H1 (cell line): ENCODE measurements around the gene ZNF280C. TPM values are rescaled to one million over a fixed set of nuclear protein-coding genes. Genes with fewer than 3 reads are reported as not detected.

ENCODE experiments used
- CHD2 ChIP-seq: IDR thresholded peaks from 2 replicates; pipeline ENCODE4 v1.6.1; 2012; ENCODE audit warnings: low read length, improper control_type of control experiment
- GTF2F1 ChIP-seq: IDR thresholded peaks from 2 replicates; pipeline ENCODE4 v1.6.1; 2012; ENCODE audit warnings: low read depth, low read length, improper control_type of control experiment, borderline replicate concordance
- RNF2 ChIP-seq: fragments of 200-900, 300-1000 bp; sonication (generic); IDR thresholded peaks from 2 replicates; pipeline ENCODE4 v1.7.1; 2016; ENCODE audit warnings: borderline replicate concordance, low read depth, mild to moderate bottlenecking, antibody characterized with exemption, low read length; ENCODE audit not compliant: poor library complexity, severe bottlenecking; ENCODE audit errors: missing control alignments
- RXRA ChIP-seq: IDR thresholded peaks from 2 replicates; pipeline ENCODE4 v1.6.1; 2011; ENCODE audit warnings: low read depth, mild to moderate bottlenecking, low read length, moderate library complexity; ENCODE audit not compliant: insufficient read depth
- SRF ChIP-seq: IDR thresholded peaks from 2 replicates; pipeline ENCODE4 v1.6.1; 2011; ENCODE audit warnings: mild to moderate bottlenecking, low read depth, low read length, moderate library complexity
- polyA plus RNA-seq, 7 experiments: library from polyadenylated mRNA; depleted of rRNA in 3 of 7; stranded (reverse) in 5 of 7; unstranded in 2 of 7; fragments of >200 nt in 5 of 7; fragments of 200-250 nt in 2 of 7; gene quantifications; 1 replicate in 5 of 7; 2 replicates in 1 of 7; 4 replicates in 1 of 7; pipeline versions ENCODE4 v1.2.1 to v1.2.3, GENCODE V29; 2011 to 2013; ENCODE audit warnings: missing spikeins in 2 of 7, mixed read lengths in 2 of 7
- total RNA-seq: library from RNA; stranded (reverse); fragmentation: NEBNext Ultra II Directional; extraction: Animal tissue kit (Norgen Biotek cat#: 25700); gene quantifications from 2 replicates; pipeline ENCODE4 v1.2.1, GENCODE V29; 2021
- TF ChIP-seq, protein P1 (sequence below): fragments of 300-600 bp; sonication (generic); IDR thresholded peaks from 2 replicates; pipeline ENCODE4 v1.7.1; 2012; ENCODE audit warnings: low read length, moderate library complexity, mild to moderate bottlenecking, inconsistent platforms; ENCODE audit not compliant: insufficient replicate concordance
- TF ChIP-seq, protein P2 (sequence below): IDR thresholded peaks from 2 replicates; pipeline ENCODE4 v1.6.1; 2012; ENCODE audit warnings: inconsistent platforms
- TF ChIP-seq, protein P3 (sequence below), 3 experiments: IDR thresholded peaks; 1 replicate in 2 of 3; 2 replicates in 1 of 3; pipeline versions ENCODE4 v1.5.1 to v1.6.1; 2011; ENCODE audit warnings: low read length in 3 of 3, mild to moderate bottlenecking in 3 of 3, inconsistent platforms in 2 of 3, low read depth in 1 of 3, moderate library complexity in 1 of 3; ENCODE audit not compliant: insufficient read depth in 1 of 3; ENCODE audit errors: control extremely low read depth in 1 of 3

Gene ZNF280C
- total and polyA plus RNA-seq, 2 of the 8 experiments (the other 6 are each of a cell fraction or from before 2014, with no cell fraction given), result 8.4 to 13.4 TPM

DNA sequence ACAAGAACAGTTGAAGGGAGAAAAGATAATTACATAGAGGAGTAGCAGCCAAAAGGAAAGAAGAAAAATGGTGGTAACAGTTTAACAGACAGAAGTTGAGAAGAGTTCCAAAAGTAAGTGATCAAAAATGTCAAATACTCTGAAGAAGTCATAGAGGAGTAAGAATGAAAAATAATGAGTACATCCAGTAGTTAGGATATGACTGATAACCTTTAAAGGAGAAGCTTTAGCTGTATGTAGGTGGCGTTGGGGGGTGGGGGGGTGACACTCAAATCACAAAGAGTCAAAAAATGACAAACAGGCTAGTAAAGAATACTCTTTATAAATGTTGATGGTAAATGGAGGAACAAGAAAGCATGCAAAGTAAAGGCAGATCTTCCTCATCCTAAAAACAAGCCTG is 56.3 kb downstream of the ZNF280C start (continued):
- TF ChIP-seq, protein P1, sequence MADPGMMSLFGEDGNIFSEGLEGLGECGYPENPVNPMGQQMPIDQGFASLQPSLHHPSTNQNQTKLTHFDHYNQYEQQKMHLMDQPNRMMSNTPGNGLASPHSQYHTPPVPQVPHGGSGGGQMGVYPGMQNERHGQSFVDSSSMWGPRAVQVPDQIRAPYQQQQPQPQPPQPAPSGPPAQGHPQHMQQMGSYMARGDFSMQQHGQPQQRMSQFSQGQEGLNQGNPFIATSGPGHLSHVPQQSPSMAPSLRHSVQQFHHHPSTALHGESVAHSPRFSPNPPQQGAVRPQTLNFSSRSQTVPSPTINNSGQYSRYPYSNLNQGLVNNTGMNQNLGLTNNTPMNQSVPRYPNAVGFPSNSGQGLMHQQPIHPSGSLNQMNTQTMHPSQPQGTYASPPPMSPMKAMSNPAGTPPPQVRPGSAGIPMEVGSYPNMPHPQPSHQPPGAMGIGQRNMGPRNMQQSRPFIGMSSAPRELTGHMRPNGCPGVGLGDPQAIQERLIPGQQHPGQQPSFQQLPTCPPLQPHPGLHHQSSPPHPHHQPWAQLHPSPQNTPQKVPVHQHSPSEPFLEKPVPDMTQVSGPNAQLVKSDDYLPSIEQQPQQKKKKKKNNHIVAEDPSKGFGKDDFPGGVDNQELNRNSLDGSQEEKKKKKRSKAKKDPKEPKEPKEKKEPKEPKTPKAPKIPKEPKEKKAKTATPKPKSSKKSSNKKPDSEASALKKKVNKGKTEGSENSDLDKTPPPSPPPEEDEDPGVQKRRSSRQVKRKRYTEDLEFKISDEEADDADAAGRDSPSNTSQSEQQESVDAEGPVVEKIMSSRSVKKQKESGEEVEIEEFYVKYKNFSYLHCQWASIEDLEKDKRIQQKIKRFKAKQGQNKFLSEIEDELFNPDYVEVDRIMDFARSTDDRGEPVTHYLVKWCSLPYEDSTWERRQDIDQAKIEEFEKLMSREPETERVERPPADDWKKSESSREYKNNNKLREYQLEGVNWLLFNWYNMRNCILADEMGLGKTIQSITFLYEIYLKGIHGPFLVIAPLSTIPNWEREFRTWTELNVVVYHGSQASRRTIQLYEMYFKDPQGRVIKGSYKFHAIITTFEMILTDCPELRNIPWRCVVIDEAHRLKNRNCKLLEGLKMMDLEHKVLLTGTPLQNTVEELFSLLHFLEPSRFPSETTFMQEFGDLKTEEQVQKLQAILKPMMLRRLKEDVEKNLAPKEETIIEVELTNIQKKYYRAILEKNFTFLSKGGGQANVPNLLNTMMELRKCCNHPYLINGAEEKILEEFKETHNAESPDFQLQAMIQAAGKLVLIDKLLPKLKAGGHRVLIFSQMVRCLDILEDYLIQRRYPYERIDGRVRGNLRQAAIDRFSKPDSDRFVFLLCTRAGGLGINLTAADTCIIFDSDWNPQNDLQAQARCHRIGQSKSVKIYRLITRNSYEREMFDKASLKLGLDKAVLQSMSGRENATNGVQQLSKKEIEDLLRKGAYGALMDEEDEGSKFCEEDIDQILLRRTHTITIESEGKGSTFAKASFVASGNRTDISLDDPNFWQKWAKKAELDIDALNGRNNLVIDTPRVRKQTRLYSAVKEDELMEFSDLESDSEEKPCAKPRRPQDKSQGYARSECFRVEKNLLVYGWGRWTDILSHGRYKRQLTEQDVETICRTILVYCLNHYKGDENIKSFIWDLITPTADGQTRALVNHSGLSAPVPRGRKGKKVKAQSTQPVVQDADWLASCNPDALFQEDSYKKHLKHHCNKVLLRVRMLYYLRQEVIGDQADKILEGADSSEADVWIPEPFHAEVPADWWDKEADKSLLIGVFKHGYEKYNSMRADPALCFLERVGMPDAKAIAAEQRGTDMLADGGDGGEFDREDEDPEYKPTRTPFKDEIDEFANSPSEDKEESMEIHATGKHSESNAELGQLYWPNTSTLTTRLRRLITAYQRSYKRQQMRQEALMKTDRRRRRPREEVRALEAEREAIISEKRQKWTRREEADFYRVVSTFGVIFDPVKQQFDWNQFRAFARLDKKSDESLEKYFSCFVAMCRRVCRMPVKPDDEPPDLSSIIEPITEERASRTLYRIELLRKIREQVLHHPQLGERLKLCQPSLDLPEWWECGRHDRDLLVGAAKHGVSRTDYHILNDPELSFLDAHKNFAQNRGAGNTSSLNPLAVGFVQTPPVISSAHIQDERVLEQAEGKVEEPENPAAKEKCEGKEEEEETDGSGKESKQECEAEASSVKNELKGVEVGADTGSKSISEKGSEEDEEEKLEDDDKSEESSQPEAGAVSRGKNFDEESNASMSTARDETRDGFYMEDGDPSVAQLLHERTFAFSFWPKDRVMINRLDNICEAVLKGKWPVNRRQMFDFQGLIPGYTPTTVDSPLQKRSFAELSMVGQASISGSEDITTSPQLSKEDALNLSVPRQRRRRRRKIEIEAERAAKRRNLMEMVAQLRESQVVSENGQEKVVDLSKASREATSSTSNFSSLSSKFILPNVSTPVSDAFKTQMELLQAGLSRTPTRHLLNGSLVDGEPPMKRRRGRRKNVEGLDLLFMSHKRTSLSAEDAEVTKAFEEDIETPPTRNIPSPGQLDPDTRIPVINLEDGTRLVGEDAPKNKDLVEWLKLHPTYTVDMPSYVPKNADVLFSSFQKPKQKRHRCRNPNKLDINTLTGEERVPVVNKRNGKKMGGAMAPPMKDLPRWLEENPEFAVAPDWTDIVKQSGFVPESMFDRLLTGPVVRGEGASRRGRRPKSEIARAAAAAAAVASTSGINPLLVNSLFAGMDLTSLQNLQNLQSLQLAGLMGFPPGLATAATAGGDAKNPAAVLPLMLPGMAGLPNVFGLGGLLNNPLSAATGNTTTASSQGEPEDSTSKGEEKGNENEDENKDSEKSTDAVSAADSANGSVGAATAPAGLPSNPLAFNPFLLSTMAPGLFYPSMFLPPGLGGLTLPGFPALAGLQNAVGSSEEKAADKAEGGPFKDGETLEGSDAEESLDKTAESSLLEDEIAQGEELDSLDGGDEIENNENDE, result no peak
- no peak for TF ChIP-seq RXRA
- TF ChIP-seq SRF, result no peak
- TF ChIP-seq, protein P2, sequence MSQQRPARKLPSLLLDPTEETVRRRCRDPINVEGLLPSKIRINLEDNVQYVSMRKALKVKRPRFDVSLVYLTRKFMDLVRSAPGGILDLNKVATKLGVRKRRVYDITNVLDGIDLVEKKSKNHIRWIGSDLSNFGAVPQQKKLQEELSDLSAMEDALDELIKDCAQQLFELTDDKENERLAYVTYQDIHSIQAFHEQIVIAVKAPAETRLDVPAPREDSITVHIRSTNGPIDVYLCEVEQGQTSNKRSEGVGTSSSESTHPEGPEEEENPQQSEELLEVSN, result no peak
- TF ChIP-seq, protein P3, sequence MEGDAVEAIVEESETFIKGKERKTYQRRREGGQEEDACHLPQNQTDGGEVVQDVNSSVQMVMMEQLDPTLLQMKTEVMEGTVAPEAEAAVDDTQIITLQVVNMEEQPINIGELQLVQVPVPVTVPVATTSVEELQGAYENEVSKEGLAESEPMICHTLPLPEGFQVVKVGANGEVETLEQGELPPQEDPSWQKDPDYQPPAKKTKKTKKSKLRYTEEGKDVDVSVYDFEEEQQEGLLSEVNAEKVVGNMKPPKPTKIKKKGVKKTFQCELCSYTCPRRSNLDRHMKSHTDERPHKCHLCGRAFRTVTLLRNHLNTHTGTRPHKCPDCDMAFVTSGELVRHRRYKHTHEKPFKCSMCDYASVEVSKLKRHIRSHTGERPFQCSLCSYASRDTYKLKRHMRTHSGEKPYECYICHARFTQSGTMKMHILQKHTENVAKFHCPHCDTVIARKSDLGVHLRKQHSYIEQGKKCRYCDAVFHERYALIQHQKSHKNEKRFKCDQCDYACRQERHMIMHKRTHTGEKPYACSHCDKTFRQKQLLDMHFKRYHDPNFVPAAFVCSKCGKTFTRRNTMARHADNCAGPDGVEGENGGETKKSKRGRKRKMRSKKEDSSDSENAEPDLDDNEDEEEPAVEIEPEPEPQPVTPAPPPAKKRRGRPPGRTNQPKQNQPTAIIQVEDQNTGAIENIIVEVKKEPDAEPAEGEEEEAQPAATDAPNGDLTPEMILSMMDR (IDR thresholded peaks at IDR 0.05; ENCODE audit: control extremely low read depth in 1 of 3, insufficient read depth in 1 of 3, low read depth in 1 of 3, low read length in 3 of 3), result no peak
- no peak for TF ChIP-seq CHD2
- TF ChIP-seq GTF2F1, result no peak
- TF ChIP-seq RNF2, result no peak
